Right lobe of liver (tissue), 6 donors: ENCODE results near the gene EXOSC5. TPM values are rescaled to one million over a fixed set of nuclear protein-coding genes. Genes with fewer than 3 reads are reported as not detected.

Source experiments
- ATAC-seq, 4 donors: fragments of 200-7000 bp; cut with Tn5 transposase; one replicate each; pipeline ENCODE4 v1.9.1; 2020; ENCODE audit warnings: mild to moderate bottlenecking in 4 of 4, moderate library complexity in 4 of 4
- DNase-seq, 3 donors: peaks; one replicate each; pipeline ENCODE4 v3.0.0-alpha.2; 2020
- H3K27ac ChIP-seq, 3 donors: fragments of 200-600 bp; one replicate each; pipeline ENCODE4 v1.8.0; 2022
- H3K27me3 ChIP-seq, 2 donors: fragments of 200-600 bp; one replicate each; pipeline ENCODE4 v1.8.0; 2022
- H3K36me3 ChIP-seq, 4 donors: fragments of 200-600 bp; sonication (generic) in 1 of 4; one replicate each; pipeline versions ENCODE4 v1.5.1 to v1.8.0; 2017 to 2022; ENCODE audit warnings: control low read depth in 1 of 4
- H3K4me1 ChIP-seq, 4 donors: fragments of 200-600 bp; sonication (generic) in 1 of 4; one replicate each; pipeline versions ENCODE4 v1.5.1 to v1.8.0; 2017 to 2022; ENCODE audit warnings: control low read depth in 1 of 4
- H3K4me3 ChIP-seq, 3 donors: fragments of 200-600 bp; one replicate each; pipeline ENCODE4 v1.8.0; 2022
- H3K9me3 ChIP-seq, 4 donors: fragments of 200-600 bp; sonication (generic) in 1 of 4; one replicate each; pipeline versions ENCODE4 v1.5.1 to v1.8.0; 2017 to 2022; ENCODE audit warnings: control low read depth in 1 of 4
- POLR2A ChIP-seq: fragments of 450-650 bp; IDR thresholded peaks from one replicate; pipeline ENCODE4 v1.6.1; 2017; ENCODE audit warnings: antibody characterized with exemption, mild to moderate bottlenecking
- WGBS: methylation state at CpG from one replicate; pipeline ENCODE4 v1.1.6; 2018; ENCODE audit warnings: low coverage, low lambda C conversion rate; ENCODE audit not compliant: insufficient coverage; ENCODE audit errors: missing lambda C conversion rate; 5-methylcytosine and 5-hydroxymethylcytosine counted together
- intact Hi-C, 2 donors: fragments of 100-400 bp; cut with DNase I; formaldehyde crosslinking; loops; one replicate each; pipeline versions ENCODE4 v1.11.2 to v1.14.1; 2022
- total RNA-seq, 6 experiments: library from RNA; depleted of rRNA in 2 of 6; stranded (reverse); fragments of >200 nt in 2 of 6; fragmentation: NEBNext Ultra II Directional in 3 of 6; extraction: Animal tissue kit (Norgen Biotek cat#: 25700) in 3 of 6; gene quantifications; one replicate each; pipeline versions ENCODE4 v1.1.0 to v1.2.4, GENCODE V29; 2016 to 2023
- TF ChIP-seq, protein P1 (sequence below), 4 donors: fragments of 200-600 bp in 3 of 4; fragments of 450-650 bp in 1 of 4; IDR thresholded peaks; one replicate each; pipeline versions ENCODE4 v1.5.1 to v1.8.0; 2016 to 2022; ENCODE audit warnings: antibody characterized with exemption in 4 of 4, mild to moderate bottlenecking in 2 of 4
- donor health status: DM: no; HTN: yes; CAD: no.
- donor health status: DM: no; HTN: no; CAD: no.
- donor health status: DM: no; HTN: no; CAD: no.
- donor health status: DM: no; HTN: yes; CAD: no.
- donor health status: DM: no; HTN: yes; CAD: no.

Gene EXOSC5
- total RNA-seq, 6 experiments from 2014 or later = 6.1 to 26.6 (median 14.1) TPM

DNA sequence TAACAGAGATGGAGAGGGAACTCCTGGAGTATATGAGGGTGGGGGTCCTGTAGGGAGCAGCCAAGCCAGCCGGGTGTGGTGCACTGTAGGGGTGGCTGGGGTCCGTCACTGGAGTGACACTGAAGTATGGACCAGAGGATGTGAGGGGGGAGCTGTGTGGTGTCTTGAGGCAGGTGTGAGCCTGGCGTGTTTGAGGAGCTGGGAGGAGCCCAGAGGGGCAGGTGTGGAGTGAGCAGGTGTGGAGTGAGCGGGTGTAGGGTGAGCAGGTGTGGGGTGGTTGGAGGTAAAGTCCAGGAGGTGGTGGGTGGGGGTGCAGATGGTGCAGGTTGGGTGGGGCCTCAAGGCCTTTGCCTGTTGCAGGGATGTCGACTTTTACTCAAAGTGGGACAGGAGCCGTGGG is 24.2 kb upstream of the EXOSC5 start:
- Histone ChIP-seq H3K27me3 (no peaks in the 10 kb centered on the region), H3K4me3 (no peak overlapping the region), H3K9me3 (no peaks in the 10 kb centered on the region), H3K36me3 (peaks cover 0 to 72% (median 28%) of the 10 kb centered on the region in 4 donors), H3K4me1 (no peaks in the 10 kb centered on the region), H3K27ac (no peak overlapping the region)
- DNase-seq = no peak
- no peak for ATAC-seq
- WGBS = 97% methylated on average over 6 of the region's 6 CpGs
- TF ChIP-seq, protein P1, sequence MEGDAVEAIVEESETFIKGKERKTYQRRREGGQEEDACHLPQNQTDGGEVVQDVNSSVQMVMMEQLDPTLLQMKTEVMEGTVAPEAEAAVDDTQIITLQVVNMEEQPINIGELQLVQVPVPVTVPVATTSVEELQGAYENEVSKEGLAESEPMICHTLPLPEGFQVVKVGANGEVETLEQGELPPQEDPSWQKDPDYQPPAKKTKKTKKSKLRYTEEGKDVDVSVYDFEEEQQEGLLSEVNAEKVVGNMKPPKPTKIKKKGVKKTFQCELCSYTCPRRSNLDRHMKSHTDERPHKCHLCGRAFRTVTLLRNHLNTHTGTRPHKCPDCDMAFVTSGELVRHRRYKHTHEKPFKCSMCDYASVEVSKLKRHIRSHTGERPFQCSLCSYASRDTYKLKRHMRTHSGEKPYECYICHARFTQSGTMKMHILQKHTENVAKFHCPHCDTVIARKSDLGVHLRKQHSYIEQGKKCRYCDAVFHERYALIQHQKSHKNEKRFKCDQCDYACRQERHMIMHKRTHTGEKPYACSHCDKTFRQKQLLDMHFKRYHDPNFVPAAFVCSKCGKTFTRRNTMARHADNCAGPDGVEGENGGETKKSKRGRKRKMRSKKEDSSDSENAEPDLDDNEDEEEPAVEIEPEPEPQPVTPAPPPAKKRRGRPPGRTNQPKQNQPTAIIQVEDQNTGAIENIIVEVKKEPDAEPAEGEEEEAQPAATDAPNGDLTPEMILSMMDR (IDR thresholded peaks at IDR 0.05) = no peak
- no peak for TF ChIP-seq POLR2A
- intact Hi-C loops = no loop called here

DNA sequence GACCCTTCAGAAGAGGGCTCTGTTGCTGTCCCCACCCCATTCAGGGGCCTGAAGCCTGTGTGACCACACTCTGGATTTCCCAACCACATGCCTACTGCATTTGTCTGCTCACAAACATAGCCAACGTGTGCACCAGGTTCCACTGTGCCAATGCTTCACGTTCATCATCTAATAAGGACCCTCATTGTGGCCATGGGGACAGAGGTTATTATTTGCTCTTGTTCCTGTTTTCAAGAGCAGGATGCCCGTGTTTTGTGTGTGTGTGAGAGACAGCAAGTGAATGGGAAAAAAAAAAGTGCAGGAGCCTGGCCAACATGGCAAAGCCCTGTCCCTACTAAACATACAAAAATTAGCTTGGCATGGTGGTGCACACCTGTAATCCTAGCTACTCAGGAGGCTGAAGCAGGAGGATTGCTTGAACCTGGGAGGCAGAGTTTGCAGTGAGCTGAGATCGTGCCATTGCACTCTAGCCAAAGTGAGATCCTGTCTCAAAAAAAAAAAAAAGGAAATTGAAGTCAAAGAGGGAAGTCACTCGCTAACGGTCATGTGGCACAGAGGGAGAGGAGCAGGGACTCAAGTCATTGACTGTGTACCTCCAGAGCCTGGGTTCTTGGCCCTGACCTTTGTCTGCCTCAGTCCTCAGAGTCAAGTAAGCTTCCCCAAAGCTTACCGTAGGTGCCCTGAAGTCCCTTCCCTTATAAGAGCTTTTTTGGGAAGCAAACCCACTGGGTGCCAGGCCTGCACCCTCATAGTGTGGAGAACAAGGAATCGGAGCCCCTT is 23.1 kb upstream of the EXOSC5 start:
- ATAC-seq (peak; percentile 53 to 79 (median 62)), DNase-seq (peak in 1 of 3 donors; percentile 29)
- Histone ChIP-seq H3K27ac (peak overlapping the region in 1 of 3 donors; percentile 33), H3K4me3 (no peak overlapping the region), H3K36me3 (peaks cover 0 to 71% (median 29%) of the 10 kb centered on the region in 4 donors), H3K27me3 (no peaks in the 10 kb centered on the region), H3K4me1 (no peaks in the 10 kb centered on the region), H3K9me3 (no peaks in the 10 kb centered on the region)
- 58% methylated on average over 5 of the region's 8 CpGs for WGBS
- TF ChIP-seq, protein P1 (IDR thresholded peaks at IDR 0.05) = no peak
- intact Hi-C loops = no loop called here

DNA sequence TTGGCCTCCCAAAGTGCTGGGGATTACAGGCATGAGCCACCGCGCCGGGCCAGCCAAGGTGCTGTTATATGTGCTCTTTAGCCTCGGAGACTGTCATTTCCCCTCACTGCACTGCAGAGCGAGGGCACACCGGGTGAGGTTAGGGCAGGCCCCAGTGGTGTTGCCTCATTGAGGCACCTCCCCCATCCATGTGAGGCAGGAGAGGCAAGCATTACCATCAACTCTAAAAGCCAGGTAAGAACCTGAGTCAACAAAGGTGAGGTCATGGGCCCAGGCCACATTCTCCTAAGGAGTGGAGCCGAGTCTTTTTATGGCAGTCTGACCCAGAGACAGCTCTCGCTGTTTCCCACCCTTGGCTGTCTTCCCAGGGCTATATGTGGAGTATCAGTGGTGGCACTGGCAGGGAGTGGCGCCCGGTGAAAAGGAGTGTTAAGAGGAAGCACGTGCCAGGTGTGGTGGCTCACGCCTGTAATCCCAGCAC is 19.1 kb upstream of the EXOSC5 start:
- H3K4me1 ChIP-seq = no peaks in the 10 kb centered on the region
- WGBS = 100% methylated on average over 4 of the region's 12 CpGs
- no peaks in the 10 kb centered on the region for H3K9me3 ChIP-seq
- no peak overlapping the region for H3K27ac ChIP-seq
- no peak for TF ChIP-seq POLR2A
- TF ChIP-seq, protein P1 (IDR thresholded peaks at IDR 0.05) = no peak
- no peak overlapping the region for H3K4me3 ChIP-seq
- no peaks in the 10 kb centered on the region for H3K27me3 ChIP-seq
- intact Hi-C loops = no loop called here
- DNase-seq (no peak), ATAC-seq (no peak)
- H3K36me3 ChIP-seq = peaks cover 0 to 64% (median 27%) of the 10 kb centered on the region in 4 donors

- H3K9me3 ChIP-seq = no peaks in the 10 kb centered on the region
- H3K36me3 ChIP-seq = peaks cover 0 to 55% (median 22%) of the 10 kb centered on the region in 4 donors
- H3K27me3 ChIP-seq = no peaks in the 10 kb centered on the region
- WGBS = 70% methylated on average over 4 of the region's 9 CpGs
- DNase-seq (no peak), ATAC-seq (no peak)
- intact Hi-C loops = no loop called here
- TF ChIP-seq, protein P1 (IDR thresholded peaks at IDR 0.05) = no peak
- TF ChIP-seq POLR2A = no peak
- no peak overlapping the region for H3K4me3 ChIP-seq
- H3K4me1 ChIP-seq = peaks cover 0 to 2% (median 0%) of the 10 kb centered on the region in 4 donors
- H3K27ac ChIP-seq = no peak overlapping the region
These were observed 18.0 kb upstream of the EXOSC5 start for GRCh38 chr19:41415154-41415571.
